Regular cardiac myocyte (primary cell): Measurements from ENCODE around the gene HTRA3. TPM values are rescaled to one million over a fixed set of nuclear protein-coding genes. Genes with fewer than 3 reads are reported as not detected.

ENCODE experiments used
- total RNA-seq: library from RNA; depleted of rRNA; stranded (reverse); fragments of >200 nt; gene quantifications from 2 replicates; pipeline ENCODE4 v1.2.3, GENCODE V29; 2014

Gene HTRA3
- 0.58 and 1.1 TPM in 2 replicates for total RNA-seq

GRCh38 chr4:8269535-8270417, at the start of gene HTRA3:
HTRA3 (plus strand) TSS chr4:8269754; CDS start chr4:8269969, 215 bp downstream.

Other genes with a start within 250 kb of the HTRA3 start
- 0.56 and 1.5 TPM in 2 replicates for gene ABLIM2, start 110.9 kb upstream of the HTRA3 start, total RNA-seq
- 17.8 and 18.0 TPM in 2 replicates for gene SH3TC1, start 70.5 kb upstream of the HTRA3 start, total RNA-seq
- 20.3 and 24.0 TPM in 2 replicates for gene ACOX3, start 171.0 kb downstream of the HTRA3 start, total RNA-seq
- gene TRMT44, start 171.0 kb downstream of the HTRA3 start, total RNA-seq, result 11.1 and 17.2 TPM in 2 replicates